HG03469 (cell line): ENCODE data around the gene TXNIP.

Experiments
- ATAC-seq: cut with Tn5 transposase; IDR thresholded peaks from one replicate; pipeline ENCODE4 v1.9.1; 2021; ENCODE audit warnings: mild to moderate bottlenecking, moderate library complexity, moderate number of reproducible peaks; ENCODE audit not compliant: unreplicated experiment

The TXNIP gene

DNA sequence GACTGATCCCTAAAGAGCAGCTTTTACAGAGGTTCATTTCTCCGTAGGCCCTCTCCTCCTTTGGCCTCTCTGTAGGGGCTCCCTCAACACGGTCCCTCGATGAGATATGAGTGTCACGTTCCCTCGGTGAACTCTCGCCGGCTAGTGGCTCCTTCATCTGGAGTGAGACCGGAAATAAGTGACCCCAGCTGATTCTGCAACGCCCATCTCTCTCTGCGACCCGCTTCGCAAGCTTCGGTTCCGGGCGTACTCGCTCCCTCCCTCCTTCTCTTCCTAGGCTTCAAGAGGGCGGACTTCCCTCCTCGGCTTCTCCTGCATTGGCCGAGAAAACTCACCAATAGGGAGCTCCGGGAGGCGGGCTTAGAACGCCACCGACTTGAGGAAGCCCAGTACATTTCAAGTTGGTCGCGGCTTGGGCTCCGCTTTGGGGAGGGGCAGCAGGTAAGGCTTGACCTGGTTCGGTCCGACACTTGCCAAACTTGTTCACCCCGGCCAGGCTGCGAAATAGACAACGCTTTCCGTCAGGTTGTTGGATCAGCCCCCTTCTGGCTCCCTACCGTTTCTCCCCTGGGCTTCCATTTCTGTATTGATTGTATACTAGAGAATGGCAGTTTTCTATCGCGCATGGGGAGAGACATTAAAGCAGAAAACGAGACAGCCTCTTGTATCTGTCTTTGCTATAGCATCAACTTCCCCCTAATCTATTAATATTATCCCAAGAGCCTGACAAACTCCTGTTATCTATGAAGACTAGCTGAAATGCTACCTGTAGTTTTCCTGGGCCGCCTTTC, 31.9 kb downstream of the TXNIP start, which contains the start of the genes ANKRD34A and POLR3GL:
Gene ANKRD34A (minus strand): TSS at position 248 of the 791 bp plus-strand sequence. CDS start 2,816 bp downstream, outside the sequence.
Gene POLR3GL (plus strand): TSS at position 363 of the 791 bp plus-strand sequence. CDS start 10,176 bp downstream, outside the sequence.
- peak; percentile 71 for ATAC-seq

DNA sequence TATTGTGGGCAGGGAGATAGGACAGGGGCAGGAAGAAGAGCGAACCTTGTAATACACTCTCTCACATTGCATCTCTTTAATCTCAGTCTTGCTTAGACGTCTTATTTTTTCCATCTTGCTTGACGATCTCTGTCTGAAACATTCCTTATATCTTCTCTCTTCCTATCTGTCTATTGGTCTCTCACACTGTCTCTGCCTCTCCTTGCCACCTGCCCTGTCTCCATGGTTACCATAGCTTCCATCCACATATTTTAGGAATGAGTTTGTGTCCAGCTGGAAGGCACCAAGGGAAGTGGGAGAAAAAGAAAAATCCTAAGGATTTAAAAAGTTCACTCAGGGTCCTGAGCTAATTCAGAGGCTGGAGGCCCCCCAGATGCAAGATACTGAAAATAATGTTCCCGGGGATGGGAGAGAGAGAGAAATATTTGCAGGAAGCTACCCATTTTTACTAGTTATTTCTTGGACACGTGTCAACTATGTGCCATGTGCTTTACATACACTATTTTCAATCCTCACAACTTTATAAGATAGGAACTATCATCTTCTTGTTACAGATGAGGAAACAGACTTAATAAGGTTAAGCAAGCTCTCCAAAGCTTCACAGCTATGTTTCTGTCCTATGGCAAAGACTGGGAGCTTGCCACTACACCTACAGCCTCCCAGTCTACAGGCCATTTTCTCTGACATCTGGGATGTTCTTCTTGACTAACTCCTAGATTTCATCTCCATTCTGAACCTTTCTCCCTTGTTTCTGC, 32.9 kb downstream of the TXNIP start:
- no peak for ATAC-seq

- no peak for ATAC-seq
These were observed 33.9 kb downstream of the TXNIP start for GRCh38 chr1:145962157-145963102.

- ATAC-seq, result no peak
These were observed 34.8 kb downstream of the TXNIP start for GRCh38 chr1:145961425-145962156.

- ATAC-seq, result no peak
These were observed 35.3 kb downstream of the TXNIP start for GRCh38 chr1:145961109-145961424.

GRCh38 chr1:145960468-145961108, 35.8 kb downstream of the TXNIP start:
- no peak for ATAC-seq

- ATAC-seq, result no peak
These were observed 36.4 kb downstream of the TXNIP start for GRCh38 chr1:145959957-145960467.

DNA sequence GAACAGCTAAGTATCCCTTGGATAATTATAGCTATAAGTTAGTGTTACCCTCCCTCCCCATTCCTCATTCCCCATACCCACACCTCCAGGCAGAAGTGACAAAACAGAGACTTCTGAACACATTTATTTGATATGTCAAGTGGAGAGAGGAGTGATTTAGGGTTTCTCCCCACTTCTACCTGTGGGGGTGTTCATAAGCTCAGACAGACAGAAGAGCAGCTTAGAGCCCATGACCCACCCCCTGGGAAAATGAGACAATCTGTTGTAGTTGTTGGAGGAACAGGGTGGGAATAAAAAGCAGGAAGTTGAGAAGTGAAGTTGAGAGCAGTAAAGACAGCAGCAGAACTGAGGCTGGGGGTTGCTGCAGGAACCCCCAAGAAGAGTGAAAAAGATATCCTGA, 37.0 kb downstream of the TXNIP start:
- ATAC-seq, result no peak

- no peak for ATAC-seq
These were observed 37.6 kb downstream of the TXNIP start for GRCh38 chr1:145958734-145959133.

- peak; percentile 59 for ATAC-seq
These were observed 38.7 kb downstream of the TXNIP start, which contains the start of gene LIX1L for GRCh38 chr1:145957443-145958319. Gene LIX1L, minus strand, starts transcription at chr1:145958017. Its CDS starts 90 bp downstream, at chr1:145957927.

GRCh38 chr1:145956781-145957442, 39.5 kb downstream of the TXNIP start:
- ATAC-seq, result no peak

DNA sequence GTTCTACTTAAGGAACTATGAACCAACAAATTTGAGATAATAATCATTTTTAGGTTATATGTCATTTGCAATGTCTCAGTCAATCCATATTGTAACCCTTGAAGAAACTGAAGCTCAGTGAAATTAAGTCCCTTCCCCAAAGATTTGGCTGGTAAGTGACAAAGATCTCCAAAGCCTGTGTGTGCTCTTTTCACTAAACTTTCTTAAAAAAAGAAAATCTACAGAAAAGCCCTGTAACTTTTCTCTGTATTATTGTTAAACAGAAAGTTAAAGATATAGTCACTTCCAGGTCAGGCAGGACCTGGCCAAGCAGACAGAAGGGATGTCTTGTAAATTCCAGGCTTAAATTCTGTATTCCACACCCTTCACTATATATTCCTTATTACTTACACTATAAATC, 40.0 kb downstream of the TXNIP start:
- no peak for ATAC-seq

DNA sequence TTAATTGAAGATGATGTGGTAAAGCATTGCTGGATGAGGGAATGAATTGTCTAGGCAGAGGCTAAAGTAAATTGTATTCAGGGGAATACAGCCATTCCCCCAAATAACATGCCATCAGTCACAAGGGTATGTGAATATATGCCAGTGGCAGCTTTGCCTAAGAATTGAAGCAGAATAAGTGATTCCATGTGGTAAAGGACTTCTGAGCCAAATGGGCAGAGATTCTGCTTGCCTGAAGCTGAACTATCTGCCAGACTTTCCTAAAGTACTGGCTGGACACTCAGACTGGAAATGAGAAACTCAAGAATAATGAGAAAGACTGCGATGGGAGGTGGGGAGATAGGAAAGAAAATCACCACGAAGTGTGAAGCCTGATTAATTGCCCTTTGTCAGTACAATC, 40.9 kb downstream of the TXNIP start:
- ATAC-seq, result no peak

GRCh38 chr1:145953861-145954260, 42.5 kb downstream of the TXNIP start:
- ATAC-seq, result no peak

DNA sequence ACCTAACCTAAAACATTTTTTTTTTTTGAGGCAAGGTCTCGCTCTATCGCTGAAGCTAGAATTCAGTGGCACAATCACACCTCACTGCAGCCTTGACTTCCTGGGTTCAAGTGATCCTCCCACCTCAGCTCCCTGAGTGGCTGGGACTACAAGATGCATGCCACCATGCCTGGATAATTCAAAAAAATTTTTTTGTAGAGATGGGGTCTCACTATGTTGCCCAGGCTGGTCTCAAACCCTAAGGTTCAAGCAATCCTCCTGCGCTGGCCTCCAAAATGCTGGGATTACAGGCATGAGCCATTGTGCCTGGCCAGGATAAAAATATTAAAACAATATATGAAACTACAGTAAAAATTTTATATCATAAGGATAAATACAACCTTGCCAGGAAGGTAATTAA, 43.5 kb downstream of the TXNIP start:
- ATAC-seq, result no peak

DNA sequence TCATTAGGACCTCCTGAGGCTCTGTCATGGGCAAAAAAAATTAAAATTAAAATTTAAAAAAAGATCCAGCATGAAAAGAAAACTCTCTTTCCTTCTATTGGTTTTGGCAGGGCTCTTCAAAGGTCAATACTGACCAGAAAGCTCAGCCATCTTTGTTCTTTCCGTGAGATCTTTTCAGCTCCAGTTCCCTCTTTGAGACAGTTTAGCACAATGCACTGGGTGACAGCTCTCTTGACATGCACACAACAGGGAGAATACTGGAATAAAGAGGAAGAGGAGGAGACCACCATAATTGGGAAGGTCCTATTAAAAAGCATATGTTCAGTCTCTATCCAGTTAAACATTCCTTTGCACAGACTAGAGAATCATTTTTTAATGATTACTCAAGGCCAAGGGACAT, 44.9 kb downstream of the TXNIP start:
- ATAC-seq, result no peak

DNA sequence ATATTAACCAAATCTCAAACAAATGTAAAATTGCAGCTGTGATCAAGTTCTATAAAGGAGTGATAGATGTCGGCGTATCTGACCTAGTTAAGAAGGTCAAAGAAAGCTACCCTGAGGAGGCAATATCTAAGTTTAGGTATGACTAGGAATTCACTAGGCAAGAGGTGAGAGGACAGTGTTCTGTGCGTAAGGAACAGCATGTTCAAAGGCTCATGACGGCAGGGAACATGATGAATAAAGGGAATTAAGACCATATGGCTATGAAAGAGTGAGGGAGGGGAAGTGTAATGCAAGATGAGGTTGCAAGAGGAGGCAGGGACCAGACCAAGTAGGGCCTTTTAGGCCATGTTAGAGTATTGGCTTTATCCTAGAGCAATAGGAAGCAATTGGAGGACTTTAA, 47.2 kb downstream of the TXNIP start:
- ATAC-seq, result no peak

GRCh38 chr1:145947551-145947950, 48.8 kb downstream of the TXNIP start:
- no peak for ATAC-seq
